ENCODE results near the gene DUOX1. TPM values are rescaled to one million over a fixed set of nuclear protein-coding genes. Genes with fewer than 3 reads are reported as not detected.
A peak's percentile ranks its signal among the peaks of the same experiment; 100 is the strongest.

DUOX1 gene
- total and polyA plus RNA-seq, 9 of the 15 experiments (the other 6 are each of a cell fraction or from before 2014, with no cell fraction given), result 0.01 to 0.22 (median 0.01) TPM; not detected in 6

DNA sequence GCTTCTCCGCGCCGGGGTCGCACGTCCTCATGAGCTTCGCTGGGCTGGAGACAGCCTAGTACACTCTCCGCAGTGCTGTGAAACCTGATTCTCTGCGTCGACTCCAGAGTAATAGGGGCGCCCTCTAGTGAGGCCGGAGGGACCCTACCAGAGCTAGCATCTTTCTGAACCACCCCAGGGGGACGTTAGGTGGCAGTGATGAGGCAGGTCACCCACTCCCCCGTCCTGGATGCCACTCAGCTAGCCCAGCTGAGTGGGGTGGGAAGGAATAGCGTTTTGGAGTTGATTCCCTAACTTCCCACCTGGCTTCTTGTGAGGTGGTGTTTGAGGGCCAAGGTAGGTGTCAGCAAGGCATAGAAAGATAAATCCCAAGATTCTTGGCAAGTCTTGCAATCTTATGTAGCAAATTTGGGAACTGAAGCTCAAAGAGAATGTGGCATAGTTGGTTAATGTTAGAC, 11.6 kb upstream of the DUOX1 start (continued):
- TF ChIP-seq STAG1 (CRISPR knock-in tag; IDR thresholded peaks at IDR 0.05; ENCODE audit: borderline replicate concordance) (peak; percentile 75; the same call in 1 of the 2 replicates), CBFB (CRISPR knock-in tag; IDR thresholded peaks at IDR 0.05) (no peak), FOXK1 (CRISPR knock-in tag; IDR thresholded peaks at IDR 0.05; ENCODE audit: borderline replicate concordance) (no peak), ZNF586 (CRISPR knock-in tag; conservative IDR thresholded peaks at IDR 0.05) (no peak), KAT7 (CRISPR knock-in tag; IDR thresholded peaks at IDR 0.05; ENCODE audit: borderline replicate concordance) (no peak), SIX5 (IDR thresholded peaks at IDR 0.05; ENCODE audit: borderline replicate concordance in 1 of 2, insufficient read depth in 1 of 2, low read depth in 1 of 2, low read length in 2 of 2) (no peak), COPS2 (conservative IDR thresholded peaks at IDR 0.05) (no peak), FOS (IDR thresholded peaks at IDR 0.05; ENCODE audit: extremely low read depth, insufficient read length) (no peak), ETV1 (tag; conservative IDR thresholded peaks at IDR 0.05; ENCODE audit: low read depth) (peak; percentile 30; the same call in 1 of the 2 replicates), HEY1 (CRISPR knock-in tag; IDR thresholded peaks at IDR 0.05; ENCODE audit: borderline replicate concordance) (no peak), HDGF (IDR thresholded peaks at IDR 0.05) (no peak), XRCC5 (IDR thresholded peaks at IDR 0.05; ENCODE audit: low read depth, low read length) (peak; percentile 98), KLF13 (tag; IDR thresholded peaks at IDR 0.05; ENCODE audit: borderline replicate concordance, low read depth) (no peak), GTF2E2 (tag; IDR thresholded peaks at IDR 0.05) (no peak), KLF6 (CRISPR knock-in tag; IDR thresholded peaks at IDR 0.05; ENCODE audit: borderline replicate concordance) (no peak), RFX5 (IDR thresholded peaks at IDR 0.05; ENCODE audit: low read depth, low read length) (no peak), HNRNPLL (IDR thresholded peaks at IDR 0.05; ENCODE audit: low read depth, low read length, poor library complexity, severe bottlenecking) (no peak), RBFOX2 (IDR thresholded peaks at IDR 0.05; ENCODE audit: low read depth, low read length) (no peak), MTF1 (CRISPR knock-in tag; IDR thresholded peaks at IDR 0.05; ENCODE audit: borderline replicate concordance) (no peak), CTBP1 (IDR thresholded peaks at IDR 0.05; ENCODE audit: borderline replicate concordance) (peak; percentile 74; the same call in 1 of the 2 replicates), EP400 (IDR thresholded peaks at IDR 0.05) (no peak), ZNF589 (CRISPR knock-in tag; IDR thresholded peaks at IDR 0.05; ENCODE audit: low read depth) (no peak), DPF2 (IDR thresholded peaks at IDR 0.05) (peak; percentile 28; the same call in 1 of the 2 replicates)
- TF ChIP-seq, protein P1, sequence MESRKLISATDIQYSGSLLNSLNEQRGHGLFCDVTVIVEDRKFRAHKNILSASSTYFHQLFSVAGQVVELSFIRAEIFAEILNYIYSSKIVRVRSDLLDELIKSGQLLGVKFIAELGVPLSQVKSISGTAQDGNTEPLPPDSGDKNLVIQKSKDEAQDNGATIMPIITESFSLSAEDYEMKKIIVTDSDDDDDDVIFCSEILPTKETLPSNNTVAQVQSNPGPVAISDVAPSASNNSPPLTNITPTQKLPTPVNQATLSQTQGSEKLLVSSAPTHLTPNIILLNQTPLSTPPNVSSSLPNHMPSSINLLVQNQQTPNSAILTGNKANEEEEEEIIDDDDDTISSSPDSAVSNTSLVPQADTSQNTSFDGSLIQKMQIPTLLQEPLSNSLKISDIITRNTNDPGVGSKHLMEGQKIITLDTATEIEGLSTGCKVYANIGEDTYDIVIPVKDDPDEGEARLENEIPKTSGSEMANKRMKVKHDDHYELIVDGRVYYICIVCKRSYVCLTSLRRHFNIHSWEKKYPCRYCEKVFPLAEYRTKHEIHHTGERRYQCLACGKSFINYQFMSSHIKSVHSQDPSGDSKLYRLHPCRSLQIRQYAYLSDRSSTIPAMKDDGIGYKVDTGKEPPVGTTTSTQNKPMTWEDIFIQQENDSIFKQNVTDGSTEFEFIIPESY (CRISPR knock-in tag; IDR thresholded peaks at IDR 0.05), result peak; percentile 78; the same call in 1 of the 2 replicates
- TF ChIP-seq, protein P2, sequence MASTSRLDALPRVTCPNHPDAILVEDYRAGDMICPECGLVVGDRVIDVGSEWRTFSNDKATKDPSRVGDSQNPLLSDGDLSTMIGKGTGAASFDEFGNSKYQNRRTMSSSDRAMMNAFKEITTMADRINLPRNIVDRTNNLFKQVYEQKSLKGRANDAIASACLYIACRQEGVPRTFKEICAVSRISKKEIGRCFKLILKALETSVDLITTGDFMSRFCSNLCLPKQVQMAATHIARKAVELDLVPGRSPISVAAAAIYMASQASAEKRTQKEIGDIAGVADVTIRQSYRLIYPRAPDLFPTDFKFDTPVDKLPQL (IDR thresholded peaks at IDR 0.05; ENCODE audit: extremely low read depth, insufficient read length), result no peak
- TF ChIP-seq, protein P3, sequence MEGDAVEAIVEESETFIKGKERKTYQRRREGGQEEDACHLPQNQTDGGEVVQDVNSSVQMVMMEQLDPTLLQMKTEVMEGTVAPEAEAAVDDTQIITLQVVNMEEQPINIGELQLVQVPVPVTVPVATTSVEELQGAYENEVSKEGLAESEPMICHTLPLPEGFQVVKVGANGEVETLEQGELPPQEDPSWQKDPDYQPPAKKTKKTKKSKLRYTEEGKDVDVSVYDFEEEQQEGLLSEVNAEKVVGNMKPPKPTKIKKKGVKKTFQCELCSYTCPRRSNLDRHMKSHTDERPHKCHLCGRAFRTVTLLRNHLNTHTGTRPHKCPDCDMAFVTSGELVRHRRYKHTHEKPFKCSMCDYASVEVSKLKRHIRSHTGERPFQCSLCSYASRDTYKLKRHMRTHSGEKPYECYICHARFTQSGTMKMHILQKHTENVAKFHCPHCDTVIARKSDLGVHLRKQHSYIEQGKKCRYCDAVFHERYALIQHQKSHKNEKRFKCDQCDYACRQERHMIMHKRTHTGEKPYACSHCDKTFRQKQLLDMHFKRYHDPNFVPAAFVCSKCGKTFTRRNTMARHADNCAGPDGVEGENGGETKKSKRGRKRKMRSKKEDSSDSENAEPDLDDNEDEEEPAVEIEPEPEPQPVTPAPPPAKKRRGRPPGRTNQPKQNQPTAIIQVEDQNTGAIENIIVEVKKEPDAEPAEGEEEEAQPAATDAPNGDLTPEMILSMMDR (IDR thresholded peaks at IDR 0.05 in 2 of 3, conservative IDR thresholded peaks at IDR 0.05 in 1 of 3; ENCODE audit: insufficient read depth in 2 of 3, low read depth in 1 of 3, low read length in 3 of 3), result peak; percentile 100
